Memory B cell (primary cell): ENCODE data around the gene NRIP2.
A peak's percentile ranks its signal among the peaks of the same experiment; 100 is the strongest.

Experiments used
- ATAC-seq: fragments of 150-1000 bp; cut with Tn5 transposase; 2 replicates; pipeline ENCODE4 v1.10.0; 2021; ENCODE audit warnings: low read depth, mild to moderate bottlenecking, moderate library complexity
- DNase-seq, 2 donors: peaks; one replicate each; pipeline ENCODE4 v3.0.0; 2022; ENCODE audit warnings: low spot score in 2 of 2
- H3K27ac Mint-ChIP-seq: one replicate; pipeline ENCODE4 v1.8.0; 2022; ENCODE audit warnings: mild to moderate bottlenecking, moderate library complexity, mixed read lengths
- H3K27me3 Mint-ChIP-seq: one replicate; pipeline ENCODE4 v1.8.0; 2022; ENCODE audit warnings: mixed read lengths
- H3K36me3 Mint-ChIP-seq: one replicate; pipeline ENCODE4 v1.8.0; 2022; ENCODE audit warnings: mild to moderate bottlenecking, mixed read lengths
- H3K4me1 Mint-ChIP-seq: one replicate; pipeline ENCODE4 v1.8.0; 2022; ENCODE audit warnings: mixed read lengths
- H3K4me3 Mint-ChIP-seq: one replicate; pipeline ENCODE4 v1.8.0; 2022; ENCODE audit warnings: mild to moderate bottlenecking, moderate library complexity, mixed read lengths
- H3K9me3 Mint-ChIP-seq: one replicate; pipeline ENCODE4 v1.8.0; 2022; ENCODE audit warnings: mixed read lengths

The NRIP2 gene

DNA sequence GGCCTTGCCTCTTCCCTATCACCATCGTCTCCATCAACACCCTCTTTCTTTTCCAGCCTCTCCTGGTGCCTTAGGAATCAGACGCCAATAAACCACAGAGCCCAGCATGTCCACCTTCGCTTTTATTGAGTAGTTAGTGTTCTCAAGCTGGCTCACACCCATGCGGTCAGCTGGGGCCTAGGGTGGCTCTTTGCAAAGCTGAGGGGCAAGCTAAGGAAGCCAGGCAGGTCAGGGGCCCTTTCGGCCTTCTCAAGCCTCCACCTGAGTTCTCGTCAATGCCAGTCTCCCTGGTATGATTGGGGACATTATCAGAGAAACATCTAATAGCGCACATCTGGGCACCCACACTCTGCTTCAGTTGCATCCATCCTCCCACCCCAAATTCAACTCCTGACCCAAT is 22.7 kb upstream of the NRIP2 start:
- ATAC-seq (no peak), DNase-seq (no peak)
- Mint-ChIP-seq H3K4me1 (no peaks in the 10 kb centered on the region), H3K9me3 (no peaks in the 10 kb centered on the region), H3K27me3 (no peaks in the 10 kb centered on the region), H3K27ac (no peak overlapping the region), H3K36me3 (peaks cover 4% of the 10 kb centered on the region), H3K4me3 (no peak overlapping the region)

DNA sequence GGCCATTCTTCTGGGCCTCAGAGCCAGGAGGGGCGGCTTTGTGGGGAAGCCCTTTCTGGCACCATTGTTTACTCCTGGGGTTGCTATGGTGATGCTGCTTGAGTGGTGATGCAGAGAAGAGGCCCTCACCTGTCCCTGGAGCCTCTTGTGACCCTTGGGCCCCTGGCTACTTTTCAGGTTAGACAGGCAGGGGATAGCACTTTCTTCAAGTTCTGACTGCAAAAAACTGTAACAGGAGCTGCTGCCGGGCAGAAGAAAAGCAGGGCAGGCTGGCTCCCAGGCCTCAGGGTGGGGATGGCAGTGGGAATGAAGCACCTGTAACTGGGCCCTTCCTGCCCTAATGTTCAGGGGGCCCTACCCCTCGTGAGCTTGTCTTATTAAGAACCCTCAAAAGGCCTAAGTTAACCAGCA is 22.2 kb upstream of the NRIP2 start, which contains the start of gene TEX52:
TEX52 (minus strand) TSS at position 19 of the 411 bp plus-strand sequence; CDS start at position 6, 13 bp downstream.
- no peak within 1 kb of the TSS for H3K27ac Mint-ChIP-seq

DNA sequence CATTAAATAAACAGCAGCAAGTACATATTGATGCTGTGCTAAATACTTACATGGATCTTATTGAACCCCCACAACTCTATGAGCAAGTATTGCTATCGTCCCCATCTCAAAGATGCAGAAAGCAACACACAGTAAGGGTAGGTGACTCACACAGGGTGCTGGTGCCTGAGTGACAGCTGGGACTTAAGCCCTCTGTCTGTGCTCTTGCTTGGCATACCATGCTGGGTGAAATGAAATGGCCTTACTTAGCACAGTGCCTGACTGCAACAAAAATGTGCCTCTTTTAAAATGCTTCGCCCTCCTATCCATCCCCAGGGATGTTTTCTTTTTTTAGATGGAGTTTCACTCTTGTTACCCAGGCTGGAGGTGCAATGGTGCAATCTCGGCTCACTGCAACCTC is 21.2 kb upstream of the NRIP2 start:
- DNase-seq (no peak), ATAC-seq (no peak)
- Mint-ChIP-seq H3K27me3 (no peaks in the 10 kb centered on the region), H3K9me3 (no peaks in the 10 kb centered on the region), H3K4me1 (no peaks in the 10 kb centered on the region), H3K4me3 (no peak overlapping the region), H3K27ac (no peak overlapping the region), H3K36me3 (peaks cover 5% of the 10 kb centered on the region)

More for the DNA sequence above, 22.2 kb upstream of the NRIP2 start, which contains the start of gene TEX52:
- peaks cover 4% of the 10 kb centered on the region for H3K36me3 Mint-ChIP-seq
- no peaks in the 10 kb centered on the region for H3K9me3 Mint-ChIP-seq
- no peak within 1 kb of the TSS for H3K4me3 Mint-ChIP-seq
- H3K27me3 Mint-ChIP-seq: no peaks in the 10 kb centered on the region
- no peaks in the 10 kb centered on the region for H3K4me1 Mint-ChIP-seq
- DNase-seq: no peak
- ATAC-seq: no peak

DNA sequence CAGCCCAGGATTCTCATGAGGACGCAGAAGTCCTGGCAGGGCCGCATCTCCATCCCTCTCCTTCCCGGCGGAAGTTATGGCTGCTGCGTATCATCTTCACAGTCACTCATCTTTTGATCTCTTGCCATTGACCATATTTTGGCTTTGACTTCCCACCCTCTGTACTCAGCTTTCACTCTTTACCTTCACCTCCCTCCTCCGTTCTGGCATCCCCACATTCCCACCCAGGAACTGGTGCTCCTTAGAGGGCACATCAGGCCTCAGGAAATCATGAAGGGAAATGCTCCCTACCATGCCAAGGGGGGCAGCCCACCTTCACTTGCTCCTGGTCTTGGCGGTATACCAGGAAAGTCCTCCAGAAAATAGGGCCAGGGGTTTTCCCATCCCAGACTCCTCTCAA is 20.7 kb upstream of the NRIP2 start:
- H3K27ac Mint-ChIP-seq: no peak overlapping the region
- no peaks in the 10 kb centered on the region for H3K4me1 Mint-ChIP-seq
- no peak overlapping the region for H3K4me3 Mint-ChIP-seq
- DNase-seq (no peak), ATAC-seq (no peak)
- H3K27me3 Mint-ChIP-seq: no peaks in the 10 kb centered on the region
- H3K9me3 Mint-ChIP-seq: no peaks in the 10 kb centered on the region
- peaks cover 6% of the 10 kb centered on the region for H3K36me3 Mint-ChIP-seq

DNA sequence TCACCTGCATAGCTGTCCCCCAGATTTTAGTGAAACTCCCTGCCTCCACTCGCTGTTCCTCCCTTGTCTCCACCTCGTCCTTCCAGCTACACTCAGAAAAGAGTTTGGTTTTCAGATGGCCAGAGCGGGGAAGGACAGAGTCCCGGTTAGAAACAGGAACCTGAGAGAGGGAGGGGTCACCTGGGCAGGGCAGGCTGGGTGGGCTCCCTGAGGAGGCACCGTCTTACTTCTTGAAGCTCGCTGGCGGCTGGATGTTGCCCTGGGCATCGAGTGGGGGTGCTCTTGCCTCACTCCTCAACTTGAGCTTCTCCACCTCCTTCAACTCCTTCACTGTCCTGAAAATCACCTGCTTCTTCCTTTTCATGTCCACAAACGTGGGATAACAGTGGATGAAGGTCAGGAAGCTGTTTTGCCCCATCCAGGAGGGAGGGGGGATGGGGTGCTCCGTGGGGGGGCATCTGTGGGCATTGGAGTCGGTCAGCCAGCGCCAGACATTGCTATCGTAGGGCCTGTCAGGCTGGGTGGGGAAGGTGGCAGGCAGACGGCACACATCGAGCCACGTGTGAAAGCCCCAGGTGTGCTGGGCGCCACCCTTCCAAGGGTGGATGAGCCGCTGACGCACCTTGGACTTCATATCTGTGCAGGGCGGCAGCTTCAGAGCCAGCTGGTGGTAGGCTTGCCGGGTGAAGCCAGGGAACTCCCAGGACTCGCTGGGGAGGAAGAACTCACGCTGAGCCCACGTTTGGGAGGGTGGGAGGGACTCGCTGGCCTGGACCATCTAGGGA is 20.0 kb upstream of the NRIP2 start:
- Mint-ChIP-seq H3K36me3 (peaks cover 3% of the 10 kb centered on the region), H3K27ac (no peak overlapping the region), H3K4me3 (no peak overlapping the region), H3K9me3 (no peaks in the 10 kb centered on the region), H3K27me3 (no peaks in the 10 kb centered on the region), H3K4me1 (no peaks in the 10 kb centered on the region)
- DNase-seq (no peak), ATAC-seq (no peak)

DNA sequence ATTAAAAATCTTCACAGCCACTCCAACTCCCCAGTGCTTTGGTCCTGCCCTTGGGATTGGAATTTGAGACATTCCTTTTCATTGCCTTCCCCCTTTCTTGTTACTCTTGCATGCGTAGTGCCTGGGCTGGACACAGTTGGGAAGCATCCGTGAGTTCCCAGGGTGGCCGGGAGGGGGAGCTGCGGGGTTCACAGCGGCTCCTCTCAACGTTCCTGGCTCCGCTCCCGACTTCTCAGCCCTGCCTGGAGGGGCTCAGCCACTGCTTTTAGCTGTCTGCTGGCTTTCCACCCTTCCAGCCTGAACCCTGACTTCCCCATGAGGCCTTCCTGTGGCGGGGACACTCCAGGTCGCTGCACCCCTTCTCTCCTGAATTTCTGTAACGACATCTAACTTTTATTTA is 18.8 kb upstream of the NRIP2 start:
- H3K4me1 Mint-ChIP-seq: no peaks in the 10 kb centered on the region
- DNase-seq: peak in 1 of 2 donors; percentile 28
- H3K9me3 Mint-ChIP-seq: no peaks in the 10 kb centered on the region
- peaks cover 7% of the 10 kb centered on the region for H3K36me3 Mint-ChIP-seq
- H3K4me3 Mint-ChIP-seq: no peak overlapping the region
- peak; percentile 35 for ATAC-seq
- H3K27me3 Mint-ChIP-seq: no peaks in the 10 kb centered on the region
- peak overlapping the region; percentile 53 for H3K27ac Mint-ChIP-seq

DNA sequence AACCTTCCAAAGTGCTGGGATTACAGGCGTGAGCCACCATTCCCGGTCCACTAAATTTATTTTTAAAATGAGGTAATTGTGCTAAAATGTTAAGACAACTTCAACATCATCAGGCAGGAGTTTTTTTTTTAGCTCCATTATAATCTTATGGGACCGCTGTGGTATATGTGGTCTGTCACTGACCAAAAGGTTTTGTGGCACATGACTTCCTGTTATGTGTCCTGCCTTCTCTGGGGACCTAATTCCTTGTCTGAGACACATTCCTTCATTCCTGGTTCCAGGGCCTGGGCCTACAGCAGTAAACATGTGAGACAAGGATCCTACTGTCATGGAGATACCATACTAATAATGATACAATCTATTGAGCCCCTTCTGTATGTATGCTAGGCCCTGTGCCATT is 17.1 kb upstream of the NRIP2 start:
- no peak for DNase-seq
- no peaks in the 10 kb centered on the region for H3K9me3 Mint-ChIP-seq
- H3K36me3 Mint-ChIP-seq: peaks cover 16% of the 10 kb centered on the region
- no peak for ATAC-seq
- H3K4me3 Mint-ChIP-seq: no peak overlapping the region
- no peak overlapping the region for H3K27ac Mint-ChIP-seq
- H3K4me1 Mint-ChIP-seq: no peaks in the 10 kb centered on the region
- no peaks in the 10 kb centered on the region for H3K27me3 Mint-ChIP-seq

DNA sequence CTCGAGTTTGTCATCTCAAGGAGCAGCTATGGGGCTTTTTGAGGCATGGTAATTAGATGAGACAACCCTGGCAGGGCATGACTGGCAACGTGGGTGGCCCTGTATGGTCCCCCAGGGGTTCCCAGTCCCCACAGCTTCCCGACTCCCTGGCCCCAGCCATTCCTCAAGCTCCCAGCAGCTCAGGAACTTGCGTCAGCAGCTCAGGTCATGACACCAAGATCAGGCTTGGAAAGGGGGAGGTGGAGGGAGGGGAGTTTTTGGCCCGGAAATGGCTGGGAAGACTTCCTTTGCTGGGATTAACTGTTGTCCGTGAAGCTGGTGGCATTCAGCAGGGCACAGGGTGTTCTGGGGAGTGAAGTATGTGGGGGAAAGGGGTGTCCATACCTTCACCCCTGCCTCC is 10.4 kb upstream of the NRIP2 start:
- Mint-ChIP-seq H3K27ac (no peak overlapping the region), H3K9me3 (no peaks in the 10 kb centered on the region), H3K4me1 (no peaks in the 10 kb centered on the region), H3K27me3 (no peaks in the 10 kb centered on the region), H3K4me3 (no peak overlapping the region), H3K36me3 (peaks cover 25% of the 10 kb centered on the region)
- DNase-seq: no peak
- ATAC-seq: no peak

DNA sequence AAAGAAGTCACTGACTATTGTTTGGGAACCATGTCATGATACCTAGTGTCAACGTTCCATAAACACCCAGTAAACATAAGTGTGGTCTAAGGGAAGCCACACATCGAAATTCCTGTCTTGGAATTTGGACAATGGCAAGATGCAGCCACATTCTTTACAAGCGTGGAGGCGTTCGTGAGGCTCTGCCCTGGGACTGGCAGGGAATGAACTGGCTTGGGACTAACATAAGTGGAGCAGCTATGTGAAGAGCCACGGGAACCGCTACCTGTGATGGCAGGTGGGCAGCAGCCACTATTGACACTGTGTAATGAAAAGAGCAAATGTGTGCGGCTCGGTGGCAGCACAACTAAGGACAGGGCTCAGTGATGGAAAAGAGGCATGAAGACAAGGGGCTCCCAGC is 10.0 kb upstream of the NRIP2 start:
- no peak overlapping the region for H3K27ac Mint-ChIP-seq
- DNase-seq: no peak
- H3K9me3 Mint-ChIP-seq: no peaks in the 10 kb centered on the region
- H3K27me3 Mint-ChIP-seq: no peaks in the 10 kb centered on the region
- H3K36me3 Mint-ChIP-seq: peaks cover 27% of the 10 kb centered on the region
- no peak for ATAC-seq
- no peaks in the 10 kb centered on the region for H3K4me1 Mint-ChIP-seq
- H3K4me3 Mint-ChIP-seq: no peak overlapping the region

DNA sequence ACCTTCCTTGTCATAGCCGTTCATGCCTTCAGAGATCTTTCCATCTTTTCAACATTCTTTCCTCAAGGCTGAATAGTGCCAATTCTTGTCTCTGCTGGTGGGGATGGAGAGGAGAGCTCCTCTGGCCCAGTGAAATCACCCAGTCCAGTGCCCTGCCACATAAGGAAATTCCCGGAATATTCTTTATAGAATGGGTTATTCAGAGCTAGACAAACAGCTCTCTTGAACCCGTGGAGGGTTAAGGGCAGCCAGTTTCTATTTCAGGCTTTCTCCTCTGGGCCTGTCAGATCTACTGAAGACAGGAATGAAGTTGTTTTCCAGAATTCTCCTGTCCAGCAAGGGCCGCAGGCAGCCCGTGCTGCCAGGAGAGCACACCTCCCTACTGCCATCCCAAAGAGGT is 8.1 kb upstream of the NRIP2 start:
- ATAC-seq (no peak), DNase-seq (no peak)
- Mint-ChIP-seq H3K36me3 (peaks cover 25% of the 10 kb centered on the region), H3K4me1 (no peaks in the 10 kb centered on the region), H3K4me3 (no peak overlapping the region), H3K27me3 (no peaks in the 10 kb centered on the region), H3K9me3 (no peaks in the 10 kb centered on the region), H3K27ac (no peak overlapping the region)

DNA sequence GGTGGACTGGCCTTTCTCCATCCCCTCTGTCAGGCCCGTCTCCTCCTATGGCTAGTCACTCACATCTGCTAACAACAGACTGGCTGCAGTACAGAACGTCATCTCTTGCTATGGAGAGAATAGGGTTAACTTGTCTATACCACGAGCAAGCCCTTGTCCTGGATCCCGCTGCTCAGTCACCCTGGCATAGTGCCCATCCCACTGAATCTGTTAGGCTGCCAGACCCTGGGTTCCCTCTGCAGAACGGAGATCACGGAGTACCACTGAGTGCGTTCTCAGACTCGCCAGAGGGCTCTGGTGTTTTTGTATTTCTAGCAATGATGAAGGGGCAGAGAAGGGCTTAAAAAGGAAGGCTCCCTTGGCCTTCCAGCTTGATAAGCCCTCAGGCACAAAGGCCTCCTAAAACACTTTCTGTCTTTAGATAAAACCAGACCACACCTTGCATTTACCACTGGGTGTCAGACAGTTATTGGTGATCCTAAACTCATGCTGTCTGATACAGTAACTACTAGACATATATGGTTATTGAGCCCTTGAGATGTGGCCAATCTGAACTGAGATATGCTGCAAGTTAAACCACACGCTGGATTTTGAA is 6.3 kb upstream of the NRIP2 start:
- H3K4me3 Mint-ChIP-seq: no peak overlapping the region
- H3K27me3 Mint-ChIP-seq: no peaks in the 10 kb centered on the region
- no peak for DNase-seq
- no peak overlapping the region for H3K27ac Mint-ChIP-seq
- no peaks in the 10 kb centered on the region for H3K9me3 Mint-ChIP-seq
- H3K36me3 Mint-ChIP-seq: peaks cover 20% of the 10 kb centered on the region
- no peak for ATAC-seq
- H3K4me1 Mint-ChIP-seq: no peaks in the 10 kb centered on the region

DNA sequence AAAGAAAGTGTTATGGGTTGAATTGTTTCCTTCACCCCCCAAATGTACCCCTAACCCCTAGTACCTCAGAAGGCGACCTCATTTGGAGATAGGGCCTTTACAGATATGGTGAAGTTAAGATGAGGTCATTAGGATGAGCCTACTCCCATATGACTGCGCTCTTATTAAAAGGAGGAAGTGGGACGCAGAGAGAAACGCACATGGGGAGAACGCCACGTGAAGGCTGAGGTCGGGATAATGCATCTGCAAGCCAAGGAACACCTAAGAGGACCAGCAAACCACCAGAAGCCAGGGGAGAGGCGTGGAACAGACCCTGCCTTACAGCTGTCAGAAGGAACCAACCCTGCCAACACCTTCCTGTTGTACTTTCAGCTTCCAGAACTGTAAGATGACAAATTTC is 1.7 kb upstream of the NRIP2 start:
- H3K27ac Mint-ChIP-seq: no peak overlapping the region
- H3K4me1 Mint-ChIP-seq: peaks cover 2% of the 10 kb centered on the region
- H3K36me3 Mint-ChIP-seq: peaks cover 19% of the 10 kb centered on the region
- no peaks in the 10 kb centered on the region for H3K27me3 Mint-ChIP-seq
- ATAC-seq (no peak), DNase-seq (no peak)
- H3K4me3 Mint-ChIP-seq: no peak overlapping the region
- H3K9me3 Mint-ChIP-seq: no peaks in the 10 kb centered on the region

DNA sequence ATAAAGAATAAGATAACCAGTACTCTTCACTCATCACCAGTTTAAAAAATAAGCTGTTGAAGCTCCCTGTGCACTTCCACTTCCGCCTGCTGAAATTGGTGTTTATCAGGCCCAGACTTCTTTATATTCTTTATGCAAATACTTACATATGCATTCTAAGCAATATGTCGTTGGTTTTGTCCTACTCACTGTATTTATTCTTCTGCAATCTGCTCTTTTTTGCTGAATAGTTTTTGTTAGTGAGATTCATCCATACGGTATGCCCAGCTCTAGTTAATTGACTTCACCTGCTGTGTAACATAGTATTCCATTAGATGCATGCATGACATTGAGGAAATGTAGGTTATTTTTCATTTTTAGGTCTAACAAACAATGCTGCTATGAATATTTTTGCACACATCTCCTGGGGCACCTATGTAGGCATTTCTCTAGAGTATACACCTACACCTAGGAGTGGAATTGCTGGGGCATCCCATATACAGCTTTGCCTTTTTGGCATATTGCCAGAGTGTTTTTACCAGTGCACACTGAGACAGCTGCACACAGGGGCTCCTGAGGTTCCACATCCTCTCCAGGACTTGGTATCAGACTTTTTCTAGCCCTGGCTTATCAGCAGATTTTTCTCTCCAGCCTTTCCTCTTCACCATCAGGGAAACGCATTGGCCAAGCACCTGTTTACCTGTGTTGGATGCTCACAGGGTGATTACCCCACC is 1.0 kb upstream of the NRIP2 start:
- Mint-ChIP-seq H3K27ac (no peak overlapping the region), H3K36me3 (peaks cover 20% of the 10 kb centered on the region), H3K27me3 (no peaks in the 10 kb centered on the region), H3K4me1 (peaks cover 2% of the 10 kb centered on the region), H3K9me3 (no peaks in the 10 kb centered on the region), H3K4me3 (no peak overlapping the region)
- no peak for DNase-seq
- ATAC-seq: no peak

DNA sequence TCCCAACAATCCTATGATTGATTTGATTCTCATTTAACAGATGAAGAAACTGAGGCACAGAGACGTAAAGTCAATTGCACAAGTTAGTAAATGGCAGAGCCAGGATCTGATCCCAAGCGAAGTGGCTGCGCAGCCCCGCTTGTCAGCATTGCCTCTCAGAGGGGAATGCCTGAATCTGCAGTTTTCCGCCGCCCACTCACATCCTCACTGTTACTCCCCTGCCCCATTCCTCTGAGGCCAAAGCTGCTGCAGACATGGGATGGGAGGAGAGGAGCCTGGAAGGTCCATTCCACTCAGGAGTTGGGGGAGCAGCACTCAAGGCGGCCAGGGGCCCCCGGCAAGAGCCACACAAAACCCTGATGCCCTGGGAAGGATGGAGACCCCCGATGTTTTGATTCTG is 1.0 kb downstream of the NRIP2 start:
- DNase-seq: no peak
- ATAC-seq: no peak
- Mint-ChIP-seq H3K27me3 (no peaks in the 10 kb centered on the region), H3K27ac (no peak overlapping the region), H3K9me3 (no peaks in the 10 kb centered on the region), H3K4me3 (no peak overlapping the region), H3K4me1 (peaks cover 2% of the 10 kb centered on the region), H3K36me3 (peaks cover 20% of the 10 kb centered on the region)
